Measurements from ENCODE around the gene TXNIP.

Gene TXNIP

DNA sequence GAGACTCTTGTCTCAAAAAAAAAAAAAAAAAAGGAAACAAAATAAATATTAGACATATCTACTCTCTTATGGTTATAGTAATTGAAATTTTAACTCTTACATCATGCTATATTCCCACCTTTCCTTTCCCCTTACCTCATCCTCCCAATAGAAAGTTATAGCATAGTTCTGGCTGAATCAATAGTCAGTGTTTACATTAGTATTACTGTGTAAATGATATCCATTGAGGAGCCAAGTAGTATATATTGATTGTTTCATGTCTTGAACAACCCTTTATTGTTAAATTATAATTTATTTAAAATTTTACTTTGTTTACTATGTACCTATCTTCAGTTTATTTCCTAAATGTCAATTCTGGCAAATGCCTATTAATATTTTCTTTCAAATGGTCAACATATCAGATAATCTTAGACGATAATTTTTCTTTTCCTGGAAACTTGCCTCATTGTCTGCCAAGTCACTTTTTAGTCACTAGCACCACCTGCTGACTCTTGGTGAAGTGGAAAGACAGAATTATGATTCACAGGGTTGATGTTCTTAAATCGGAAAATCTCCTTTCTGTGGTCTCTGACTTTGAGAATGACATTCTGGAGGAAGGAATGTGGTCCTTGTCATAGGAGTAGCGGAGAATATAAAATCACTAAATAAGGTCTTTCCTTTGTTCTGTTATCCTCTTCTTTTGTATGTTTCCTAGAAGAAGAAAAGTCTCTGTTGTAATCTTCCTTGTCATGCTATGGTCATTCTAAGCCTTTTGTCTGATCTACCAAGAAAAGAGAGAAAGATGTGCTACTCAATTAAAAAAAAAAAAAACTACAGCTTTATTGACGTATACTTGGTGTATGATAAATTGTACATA is 16.6 kb upstream of the TXNIP start:
- in situ Hi-C loops (cut with MboI; ENCODE audit: low sequenced_read_pairs), result loop anchor here (10.0 kb wide), 1 partner anchor 118 kb away; no protein-coding TSS in a partner anchor

DNA sequence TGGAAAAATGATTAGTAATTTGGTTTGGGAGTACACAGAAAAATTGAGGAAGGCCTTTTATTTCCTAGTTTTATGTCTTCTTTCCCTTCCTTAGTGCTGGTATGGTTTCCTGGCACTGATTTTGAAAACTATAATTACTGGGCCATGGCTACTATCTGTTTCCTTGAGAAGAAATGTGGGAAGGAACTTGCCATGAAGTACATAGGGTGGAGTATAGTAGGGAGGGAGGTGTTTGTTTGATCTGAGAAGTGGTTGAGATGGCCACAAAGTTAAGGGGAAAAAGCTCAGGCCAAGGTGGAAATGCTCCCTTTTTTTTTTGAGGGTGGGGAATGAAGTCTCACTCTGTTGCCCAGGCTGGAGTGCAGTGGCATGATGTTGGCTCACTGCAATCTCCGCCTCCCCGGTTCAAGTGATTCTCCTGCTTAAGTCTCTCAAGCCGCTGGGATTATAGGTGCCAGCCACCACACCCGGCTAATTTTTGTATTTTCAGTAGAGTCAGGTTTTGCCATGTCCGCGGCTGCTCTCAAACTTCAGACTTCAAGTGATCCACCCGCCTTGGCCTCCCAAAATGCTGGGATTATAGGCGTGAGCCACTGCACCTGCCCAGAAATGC is 13.9 kb upstream of the TXNIP start:
- in situ Hi-C loops (cut with MboI; ENCODE audit: low sequenced_read_pairs), result loop anchor here (10.0 kb wide), 1 partner anchor 115 kb away; no protein-coding TSS in a partner anchor

DNA sequence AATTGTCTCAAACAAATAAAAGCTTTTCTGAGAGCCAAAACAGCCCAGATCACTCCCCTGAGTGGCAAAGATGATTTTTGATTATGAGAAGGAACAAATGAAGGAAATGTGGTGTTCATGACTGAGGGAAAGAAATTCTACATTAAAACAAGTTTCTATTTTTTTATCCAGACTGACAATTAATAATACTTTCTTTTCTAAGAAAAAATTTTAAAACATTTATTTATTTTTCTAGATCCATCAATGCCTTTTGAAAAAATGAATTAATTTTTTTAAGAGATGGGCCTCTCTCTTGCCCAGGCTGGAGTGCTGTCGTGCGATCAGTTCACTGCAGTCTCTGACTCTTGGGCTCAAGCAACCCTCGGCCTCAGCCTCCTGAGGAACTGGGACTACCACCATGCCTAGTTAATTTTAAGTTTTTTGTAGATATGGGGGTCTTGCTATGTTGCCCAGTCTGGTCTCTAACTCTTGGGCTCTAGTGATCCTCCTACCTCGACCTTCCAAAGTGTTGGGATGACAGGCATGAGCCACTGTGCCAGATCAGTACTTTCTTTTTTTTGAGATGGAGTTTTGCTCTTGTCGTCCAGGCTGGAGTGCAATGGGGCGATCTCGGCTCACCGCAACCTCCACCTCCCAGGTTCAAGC is 11.2 kb upstream of the TXNIP start:
- in situ Hi-C loops (cut with MboI; ENCODE audit: low sequenced_read_pairs), result no loop called here

DNA sequence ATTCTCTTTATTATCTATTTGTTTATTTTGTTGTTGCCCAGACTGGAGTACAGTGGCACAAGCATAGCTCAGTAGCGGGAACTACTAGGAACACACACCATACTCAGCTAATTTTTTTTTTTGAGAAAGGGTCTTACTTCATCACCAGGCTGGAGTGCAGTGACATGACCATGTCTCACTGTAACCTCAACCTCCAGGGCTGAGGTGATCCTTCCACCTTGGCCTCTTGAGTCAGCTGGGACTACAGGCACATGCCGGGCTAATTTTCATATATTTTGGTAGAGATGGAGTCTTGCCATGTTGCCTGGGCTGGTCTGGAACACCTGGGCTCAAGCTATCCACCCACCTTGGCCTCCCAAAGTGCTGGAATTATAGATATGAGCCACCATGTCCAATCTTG is 5.3 kb upstream of the TXNIP start:
- in situ Hi-C loops (cut with MboI; ENCODE audit: low sequenced_read_pairs), result no loop called here

DNA sequence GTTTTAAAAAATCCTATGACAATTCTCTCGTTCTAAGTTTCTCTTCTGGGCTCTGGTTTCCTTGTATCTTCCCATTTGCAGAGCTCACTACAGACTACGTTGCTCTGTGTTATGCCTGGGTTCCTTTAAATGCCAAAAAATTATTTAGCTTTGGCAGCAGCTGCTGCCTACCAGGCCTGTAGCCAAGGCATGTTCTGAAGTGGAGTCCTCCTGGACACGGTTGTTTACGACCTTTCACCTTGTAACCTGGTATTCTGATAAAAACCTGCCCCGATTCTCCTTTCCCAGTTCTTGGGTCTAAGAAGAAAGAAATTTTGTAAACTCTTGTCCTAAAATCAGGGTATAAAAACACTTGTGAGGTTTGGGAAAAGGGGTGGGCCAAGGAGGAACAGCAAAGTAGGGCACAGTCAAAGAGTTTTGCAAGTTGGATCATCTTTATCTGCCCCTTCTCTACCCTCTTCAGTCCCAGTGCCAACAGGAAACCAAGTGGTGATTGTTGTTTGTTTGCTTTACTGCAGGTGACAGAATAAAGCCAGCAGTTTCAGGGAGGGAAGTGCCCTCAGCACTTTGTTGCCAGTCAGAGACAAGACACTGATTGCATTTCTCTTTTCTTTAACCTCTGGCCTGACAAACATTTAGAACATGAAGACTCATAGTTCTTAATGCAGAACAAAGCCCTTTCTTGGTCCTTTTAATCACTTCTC is 3.1 kb upstream of the TXNIP start:
- in situ Hi-C loops (cut with MboI; ENCODE audit: low sequenced_read_pairs), result no loop called here

DNA sequence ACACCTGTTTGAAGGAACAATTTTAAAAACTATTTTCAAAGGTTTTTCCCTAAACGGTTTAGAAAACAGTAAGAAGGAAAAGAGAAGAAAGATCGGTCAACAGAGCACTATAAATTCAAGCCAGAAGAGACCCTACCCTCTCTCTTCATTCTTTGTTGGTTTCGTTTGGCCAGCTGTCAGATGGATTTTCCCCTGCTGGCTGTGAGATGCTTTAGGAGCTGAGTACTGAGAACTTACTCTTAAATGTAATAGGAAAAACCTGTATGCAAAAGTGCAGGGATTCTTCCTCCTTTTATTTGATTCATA is 1.3 kb upstream of the TXNIP start:
- in situ Hi-C loops (cut with MboI; ENCODE audit: low sequenced_read_pairs), result no loop called here

DNA sequence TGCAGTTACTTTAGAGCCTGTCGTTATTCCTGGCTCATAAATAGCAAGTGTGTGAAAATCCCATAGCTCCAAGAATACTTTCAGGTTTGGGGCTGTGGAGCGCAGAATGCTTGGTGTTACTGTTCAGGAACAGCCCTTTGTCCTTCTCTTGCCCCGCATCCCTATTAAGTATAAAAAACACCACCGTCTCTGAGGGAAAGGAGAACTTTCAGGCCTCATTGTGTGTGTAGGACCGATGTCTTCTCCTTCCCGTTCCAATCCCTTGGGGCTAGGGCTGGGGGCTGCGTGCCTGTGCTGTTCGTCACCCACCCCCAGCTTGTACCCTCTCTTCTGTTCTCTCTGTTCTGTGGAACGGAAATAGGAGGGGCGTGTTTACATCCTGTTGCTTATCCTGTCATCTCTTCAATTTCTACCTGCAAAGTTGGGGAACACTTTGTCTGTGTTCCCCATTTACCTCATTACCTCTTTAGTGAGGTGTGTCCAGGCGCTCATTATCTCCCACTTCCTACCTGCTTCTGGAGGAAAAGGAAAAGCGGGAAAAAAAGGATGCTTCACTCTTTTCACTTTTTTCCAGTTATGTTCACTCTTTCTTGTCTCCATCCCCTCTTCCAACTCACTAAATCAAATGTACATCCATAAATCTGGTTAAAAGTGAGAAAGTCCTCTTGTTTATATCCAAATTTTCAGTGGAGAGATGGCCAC is 788 bp upstream of the TXNIP start:
- in situ Hi-C loops (cut with MboI; ENCODE audit: low sequenced_read_pairs), result no loop called here

DNA sequence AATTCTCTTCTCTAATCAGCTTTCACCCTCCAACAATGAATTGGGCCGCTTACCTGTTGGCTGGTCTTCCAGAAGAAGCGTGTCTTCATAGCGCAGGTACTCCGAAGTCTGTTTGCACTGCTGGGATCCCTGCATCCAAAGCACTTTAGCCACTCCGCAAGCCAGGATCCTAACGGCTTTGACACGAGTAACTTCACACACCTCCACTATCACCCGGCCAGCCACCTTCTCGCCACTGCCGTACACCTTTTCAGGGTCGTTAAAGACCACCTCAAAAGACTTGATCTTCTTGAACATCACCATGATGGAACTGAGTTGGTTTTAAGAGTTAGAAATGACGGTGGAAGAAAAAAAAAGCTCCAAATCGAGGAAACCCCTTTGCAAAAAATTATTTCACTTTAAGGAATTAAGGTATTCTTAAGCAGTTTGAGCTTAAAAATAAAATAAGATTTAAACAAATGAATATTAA is 381 bp downstream of the TXNIP start:
- in situ Hi-C loops (cut with MboI; ENCODE audit: low sequenced_read_pairs), result no loop called here

DNA sequence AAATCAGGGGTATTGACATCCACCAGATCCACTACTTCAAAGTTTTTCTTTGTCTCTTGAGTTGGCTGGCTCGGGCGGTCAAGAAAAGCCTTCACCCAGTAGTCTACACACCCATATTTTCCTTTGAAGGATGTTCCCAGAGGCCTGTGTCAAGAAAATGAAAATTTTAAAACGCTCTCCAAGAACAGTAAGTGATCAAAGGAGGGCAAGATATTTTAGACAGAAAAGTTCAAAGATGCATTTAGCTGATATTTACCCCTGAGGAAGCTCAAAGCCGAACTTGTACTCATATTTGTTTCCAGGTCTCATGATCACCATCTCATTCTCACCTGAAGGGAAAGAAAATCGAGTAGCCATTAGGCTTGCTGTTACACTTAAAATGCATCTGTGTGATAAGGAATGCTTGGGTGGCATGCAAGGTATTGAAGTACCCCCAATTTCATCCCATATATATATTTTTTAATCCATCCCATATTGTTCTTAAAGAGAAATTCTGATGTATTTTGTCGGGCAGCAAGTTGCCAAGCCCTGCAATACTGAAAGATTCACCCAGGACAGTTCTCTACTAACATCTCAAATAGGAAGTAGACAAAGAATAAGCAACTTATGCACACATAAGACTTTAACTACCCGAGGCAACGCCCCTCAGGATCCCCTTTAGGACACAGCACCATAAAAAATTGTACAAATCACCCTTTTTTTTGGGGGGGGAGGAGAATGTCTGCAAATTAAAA is 1.1 kb downstream of the TXNIP start:
- in situ Hi-C loops (cut with MboI; ENCODE audit: low sequenced_read_pairs), result no loop called here

DNA sequence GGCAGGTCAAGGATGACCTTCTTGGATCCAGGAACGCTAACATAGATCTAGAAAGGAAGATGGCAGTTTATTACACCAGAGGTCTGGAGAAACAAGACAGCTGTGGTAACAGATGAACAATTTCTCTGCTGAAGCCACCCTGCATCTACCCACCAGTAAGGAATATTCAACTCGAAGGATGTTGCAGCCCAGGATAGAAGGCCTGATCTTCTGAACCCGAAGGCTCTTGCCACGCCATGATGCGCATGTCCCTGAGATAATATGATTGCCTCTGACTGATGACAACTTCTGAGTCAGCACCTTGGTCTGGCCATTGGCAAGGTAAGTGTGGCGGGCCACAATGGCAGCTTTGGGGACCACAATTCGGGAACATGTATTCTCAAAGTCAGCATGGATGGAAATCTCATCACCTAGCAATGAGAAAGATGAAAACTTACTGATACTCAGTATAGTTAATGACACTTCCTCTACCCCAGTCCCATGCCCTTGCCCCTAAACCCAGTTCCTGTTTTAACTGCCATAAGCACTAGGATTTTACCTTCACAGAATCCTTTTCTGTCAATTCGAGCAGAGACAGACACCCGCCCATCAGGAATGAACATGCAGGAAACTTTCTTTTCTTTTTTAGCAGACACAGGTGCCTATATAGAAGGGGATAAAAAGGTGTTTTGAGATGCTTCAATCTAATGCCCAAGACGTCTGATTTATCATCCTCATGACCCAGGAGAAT is 1.8 kb downstream of the TXNIP start:
- in situ Hi-C loops (cut with MboI; ENCODE audit: low sequenced_read_pairs), result no loop called here

DNA sequence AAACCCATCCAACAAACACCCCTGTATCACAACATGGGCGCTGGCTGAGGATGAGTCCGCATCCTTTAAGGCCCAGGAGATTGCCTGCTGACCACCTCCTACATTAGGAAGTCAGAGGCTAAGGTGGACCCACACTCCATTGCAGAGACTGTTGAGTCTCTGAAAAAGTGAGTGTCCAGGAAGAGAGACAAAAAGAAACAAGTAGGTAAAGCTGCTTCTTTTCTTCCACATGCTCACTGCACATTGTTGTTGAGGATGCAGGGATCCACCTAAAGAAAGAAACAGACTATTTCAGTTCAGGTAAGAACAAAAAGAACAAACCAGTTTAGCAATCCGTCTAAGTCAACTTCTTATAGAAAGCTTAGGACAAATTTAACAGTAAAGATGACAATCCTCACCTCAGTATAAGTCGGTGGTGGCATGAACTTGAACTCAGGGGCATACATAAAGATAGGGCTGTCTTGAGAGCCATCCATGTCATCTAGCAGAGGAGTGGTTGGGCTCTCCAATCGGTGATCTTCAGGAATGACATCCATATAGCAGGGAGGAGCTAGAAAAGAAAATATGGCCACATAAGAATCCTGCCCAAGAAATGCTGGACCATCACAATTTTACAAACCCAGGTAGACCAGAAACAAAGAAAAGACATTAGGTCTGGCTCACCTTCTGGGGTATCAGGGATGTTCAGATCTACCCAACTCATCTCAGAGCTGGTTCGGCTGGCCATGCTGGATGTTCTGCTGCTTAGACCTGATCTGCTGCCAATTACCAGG is 2.6 kb downstream of the TXNIP start:
- in situ Hi-C loops (cut with MboI; ENCODE audit: low sequenced_read_pairs), result no loop called here

DNA sequence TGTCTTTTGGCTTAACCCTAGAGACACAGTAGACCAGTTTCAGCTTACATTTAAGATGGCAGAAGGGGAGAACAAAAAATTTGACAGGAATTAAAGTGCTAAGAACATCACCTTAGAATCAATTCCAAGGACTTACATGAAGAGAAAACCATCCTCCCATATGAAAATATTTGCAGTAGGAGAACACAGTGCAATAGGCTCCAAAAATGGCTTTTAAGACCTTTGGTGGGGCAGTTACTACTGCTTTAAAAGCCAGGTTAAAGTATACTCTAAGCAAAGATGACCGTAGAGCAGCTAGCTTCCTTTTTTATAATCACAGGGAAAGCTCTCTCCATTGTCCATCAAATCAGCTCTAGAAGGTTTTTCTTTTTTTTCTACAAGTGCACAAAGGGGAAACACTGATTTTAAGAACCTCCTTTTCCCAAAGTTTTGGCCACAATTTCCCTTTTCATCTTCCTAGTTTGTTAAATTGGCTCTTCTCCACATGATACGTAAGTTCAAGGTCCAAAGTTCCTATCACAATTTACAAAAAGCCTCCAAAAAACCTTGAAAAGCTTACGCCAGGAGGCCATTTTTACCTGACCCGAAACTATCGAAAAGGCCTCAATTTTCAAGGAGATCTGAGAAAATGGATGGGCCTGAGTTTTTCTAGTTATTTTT is 3.3 kb downstream of the TXNIP start:
- in situ Hi-C loops (cut with MboI; ENCODE audit: low sequenced_read_pairs), result no loop called here

DNA sequence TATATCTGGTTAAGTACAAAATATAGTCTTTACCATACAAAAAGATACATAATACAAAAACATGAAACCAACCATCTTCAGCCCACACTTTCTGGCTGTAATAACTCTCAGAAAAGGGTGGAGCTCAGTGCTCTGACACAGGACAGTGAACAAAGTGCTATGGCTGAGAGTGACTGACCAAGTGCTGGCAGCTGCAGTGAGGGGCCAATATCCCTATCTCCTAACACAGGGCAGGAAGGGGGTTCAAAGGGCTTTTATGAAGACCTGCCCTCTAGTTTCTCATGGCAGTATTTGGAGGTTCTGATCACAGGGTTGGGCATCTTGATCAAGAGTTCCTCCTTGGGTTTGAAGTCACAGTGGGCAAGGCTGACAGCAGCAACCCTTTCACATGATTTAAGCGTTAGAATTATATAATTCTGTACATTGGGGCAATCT is 3.9 kb downstream of the TXNIP start:
- in situ Hi-C loops (cut with MboI; ENCODE audit: low sequenced_read_pairs), result no loop called here

DNA sequence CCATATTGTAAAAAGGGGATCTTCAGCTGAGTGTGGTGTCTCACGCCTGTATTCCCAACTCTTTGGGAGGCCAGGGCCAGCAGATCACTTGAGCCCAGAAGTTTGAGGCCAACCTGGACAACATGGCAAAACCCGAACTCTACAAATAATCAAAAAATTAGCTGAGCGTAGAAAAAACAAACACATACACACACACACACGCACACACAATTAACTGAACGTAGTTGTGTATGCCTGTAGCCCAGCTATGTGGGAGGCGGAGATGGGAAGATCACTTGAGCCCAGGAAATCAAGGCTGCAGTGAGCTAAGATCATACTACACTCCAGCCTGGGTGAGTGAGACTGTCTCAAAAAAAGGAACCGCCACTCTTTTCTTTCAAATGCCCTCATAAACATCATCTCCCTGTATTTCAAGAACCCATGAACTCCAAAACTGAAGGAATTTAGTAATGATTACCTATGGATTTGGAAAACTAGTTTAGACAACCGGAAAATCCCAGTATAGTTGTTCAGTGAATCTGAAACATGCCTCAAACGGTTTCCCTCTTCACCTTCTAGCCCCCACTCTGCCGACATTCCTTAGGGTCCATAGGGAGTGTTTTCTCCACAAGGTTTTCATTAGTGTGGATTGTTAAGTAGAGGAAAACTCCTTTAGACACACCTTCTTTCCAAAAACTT is 4.5 kb downstream of the TXNIP start:
- in situ Hi-C loops (cut with MboI; ENCODE audit: low sequenced_read_pairs), result no loop called here

DNA sequence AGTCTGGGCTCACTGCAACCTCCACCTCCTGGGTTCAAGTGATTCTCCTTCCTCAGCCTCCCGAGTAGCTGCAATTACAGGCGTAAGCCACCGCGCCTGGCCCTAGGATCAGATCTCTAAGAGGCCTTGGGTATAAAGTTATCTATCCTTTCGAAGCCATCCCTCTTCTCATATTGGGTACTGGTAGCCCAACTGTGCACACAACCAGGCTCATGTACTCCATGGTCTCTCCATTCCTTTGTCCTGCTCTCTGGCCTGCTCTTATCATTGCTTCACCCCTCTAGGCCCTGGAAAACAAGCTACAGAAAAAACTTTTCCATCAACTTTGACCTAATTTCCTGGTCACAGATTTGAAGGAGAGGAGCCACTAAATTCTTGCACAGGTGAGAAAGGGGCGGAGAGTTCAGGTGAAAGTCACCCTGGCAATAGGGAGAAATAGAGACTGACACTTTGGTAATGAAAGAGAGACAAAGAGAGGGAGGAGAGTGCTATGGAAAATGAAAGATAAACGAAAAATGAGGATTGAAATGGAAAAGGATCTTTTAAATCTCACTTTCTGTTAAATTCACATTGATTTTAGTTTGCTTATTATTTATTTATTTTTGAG is 6.0 kb downstream of the TXNIP start:
- in situ Hi-C loops (cut with MboI; ENCODE audit: low sequenced_read_pairs), result no loop called here

DNA sequence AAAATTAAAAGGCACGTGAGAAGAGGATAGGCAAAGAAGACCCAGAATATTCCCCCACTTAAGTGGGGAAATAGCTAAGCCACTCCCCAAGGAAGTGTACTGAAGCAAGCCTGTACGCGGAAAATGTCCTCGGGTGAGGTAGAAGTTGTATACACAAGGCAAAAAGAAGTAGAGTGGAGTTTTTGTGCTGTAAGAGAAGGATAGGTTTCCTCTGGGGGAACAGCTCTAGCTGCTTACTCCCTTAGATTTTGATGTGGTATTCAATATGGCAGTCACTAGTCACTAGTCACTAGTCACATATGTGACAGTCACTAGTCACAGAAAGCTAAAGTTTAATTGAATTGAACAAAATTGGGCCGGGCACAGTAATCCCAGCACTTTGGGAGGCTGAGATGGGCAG is 7.6 kb downstream of the TXNIP start:
- in situ Hi-C loops (cut with MboI; ENCODE audit: low sequenced_read_pairs), result no loop called here

DNA sequence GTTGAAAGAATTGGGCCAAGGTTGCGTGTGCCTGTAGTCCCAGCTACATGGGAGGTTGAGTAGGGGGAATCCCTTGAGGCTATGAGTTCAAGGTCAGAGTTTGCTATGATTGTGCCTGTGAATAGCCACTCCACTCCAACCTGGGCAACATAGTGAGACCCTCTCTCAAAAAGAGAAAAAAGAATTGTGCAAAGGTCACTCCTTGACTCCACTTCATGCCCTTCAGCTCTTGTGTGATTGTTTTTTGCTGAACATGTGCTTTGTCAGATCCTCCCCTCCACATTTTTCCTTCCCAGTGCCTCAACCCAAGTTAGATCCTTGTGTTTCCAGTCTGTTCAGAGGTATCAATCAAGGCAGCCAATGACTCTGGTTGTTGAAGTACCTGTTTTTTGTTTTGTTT is 8.5 kb downstream of the TXNIP start:
- in situ Hi-C loops (cut with MboI; ENCODE audit: low sequenced_read_pairs), result no loop called here

Data from HL-60/S4 treated with phorbol 12-myristate 13-acetate at 8.2 ng/mL for 4 days and 3 days (cell line).